Peyer's patch (tissue), 4 donors: ENCODE results near the gene BHLHE40.

ENCODE experiments used
- POLR2A ChIP-seq, 2 donors: fragments of 450-650 bp; IDR thresholded peaks; one replicate each; pipeline ENCODE4 v1.5.1; 2017; ENCODE audit warnings: antibody characterized with exemption in 2 of 2, mild to moderate bottlenecking in 2 of 2, moderate library complexity in 2 of 2
- TF ChIP-seq, protein P1 (sequence below), 6 experiments: fragments of 450-650 bp in 4 of 6; fragments of 200-600 bp in 2 of 6; sonication (generic) in 1 of 6; IDR thresholded peaks; one replicate each; pipeline ENCODE4 v1.5.1; 2017 to 2019; ENCODE audit warnings: antibody characterized with exemption in 6 of 6, mild to moderate bottlenecking in 3 of 6, moderate library complexity in 1 of 6

DNA sequence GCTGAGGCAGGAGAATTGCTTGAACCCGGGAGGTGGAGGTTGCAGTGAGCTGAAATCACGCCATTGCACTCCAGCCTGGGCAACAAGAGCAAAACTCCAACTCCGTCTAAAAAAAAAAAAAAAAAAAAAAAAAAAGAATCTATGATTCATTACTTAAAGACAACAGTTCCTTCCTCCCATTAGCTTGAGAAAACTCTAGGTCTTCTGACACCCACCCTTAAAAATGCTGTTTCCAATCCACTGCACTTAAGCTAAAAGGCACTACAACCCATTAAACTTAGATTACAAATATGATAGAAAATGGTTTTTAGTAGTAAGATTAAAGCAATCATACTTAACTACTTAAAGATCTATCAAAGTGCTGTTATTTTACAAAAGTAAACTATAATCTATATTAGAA, 40.0 kb upstream of the BHLHE40 start:
- TF ChIP-seq, protein P1, sequence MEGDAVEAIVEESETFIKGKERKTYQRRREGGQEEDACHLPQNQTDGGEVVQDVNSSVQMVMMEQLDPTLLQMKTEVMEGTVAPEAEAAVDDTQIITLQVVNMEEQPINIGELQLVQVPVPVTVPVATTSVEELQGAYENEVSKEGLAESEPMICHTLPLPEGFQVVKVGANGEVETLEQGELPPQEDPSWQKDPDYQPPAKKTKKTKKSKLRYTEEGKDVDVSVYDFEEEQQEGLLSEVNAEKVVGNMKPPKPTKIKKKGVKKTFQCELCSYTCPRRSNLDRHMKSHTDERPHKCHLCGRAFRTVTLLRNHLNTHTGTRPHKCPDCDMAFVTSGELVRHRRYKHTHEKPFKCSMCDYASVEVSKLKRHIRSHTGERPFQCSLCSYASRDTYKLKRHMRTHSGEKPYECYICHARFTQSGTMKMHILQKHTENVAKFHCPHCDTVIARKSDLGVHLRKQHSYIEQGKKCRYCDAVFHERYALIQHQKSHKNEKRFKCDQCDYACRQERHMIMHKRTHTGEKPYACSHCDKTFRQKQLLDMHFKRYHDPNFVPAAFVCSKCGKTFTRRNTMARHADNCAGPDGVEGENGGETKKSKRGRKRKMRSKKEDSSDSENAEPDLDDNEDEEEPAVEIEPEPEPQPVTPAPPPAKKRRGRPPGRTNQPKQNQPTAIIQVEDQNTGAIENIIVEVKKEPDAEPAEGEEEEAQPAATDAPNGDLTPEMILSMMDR (IDR thresholded peaks at IDR 0.05) = no peak
- no peak for TF ChIP-seq POLR2A (IDR thresholded peaks at IDR 0.05)
